DOHH2 (cell line): Measurements from ENCODE around the gene SPOCK3.

ENCODE experiments used
- H3F3A ChIP-seq: fragments of 200-600 bp; sonication (generic), shearing (Covaris generic); 2 replicates; pipeline ENCODE4 v1.6.0; 2016; ENCODE audit warnings: antibody characterized with exemption, mild to moderate bottlenecking; ENCODE audit not compliant: control insufficient read depth, insufficient read depth
- H3K27ac ChIP-seq: fragments of 200-600 bp; sonication (generic); 2 replicates; pipeline ENCODE4 v1.5.1; 2014; ENCODE audit warnings: low read depth, mild to moderate bottlenecking, low read length, moderate library complexity
- H3K27me3 ChIP-seq: fragments of 200-600 bp; sonication (generic); 2 replicates; pipeline ENCODE4 v1.6.1; 2014; ENCODE audit warnings: mild to moderate bottlenecking, low read length, mixed read lengths; ENCODE audit not compliant: control insufficient read depth
- H3K36me3 ChIP-seq: fragments of 200-600 bp; sonication (generic); 2 replicates; pipeline ENCODE4 v1.6.1; 2014; ENCODE audit warnings: mild to moderate bottlenecking, low read length, moderate library complexity, mixed read lengths; ENCODE audit not compliant: control insufficient read depth
- H3K4me1 ChIP-seq: fragments of 200-600 bp; sonication (generic); 2 replicates; pipeline ENCODE4 v1.6.1; 2014; ENCODE audit warnings: mild to moderate bottlenecking, low read length, mixed read lengths; ENCODE audit not compliant: control insufficient read depth
- H3K4me2 ChIP-seq: fragments of 200-600 bp; sonication (generic); 2 replicates; pipeline ENCODE4 v1.6.0; 2014; ENCODE audit warnings: mild to moderate bottlenecking, low read length, moderate library complexity
- H3K4me3 ChIP-seq: fragments of 200-600 bp; sonication (generic); 2 replicates; pipeline ENCODE4 v1.5.1; 2014; ENCODE audit warnings: mild to moderate bottlenecking, low read length, mixed read lengths
- H3K79me2 ChIP-seq: fragments of 200-600 bp; sonication (generic); 2 replicates; pipeline ENCODE4 v1.6.1; 2014; ENCODE audit warnings: mild to moderate bottlenecking, low read length, mixed read lengths; ENCODE audit not compliant: control insufficient read depth
- H3K9me2 ChIP-seq: fragments of 200-600 bp; sonication (generic); replicated peaks from 2 replicates; pipeline ENCODE4 v1.6.1; 2014; ENCODE audit warnings: mild to moderate bottlenecking, low read length, mixed read lengths; ENCODE audit not compliant: control insufficient read depth
- H3K9me3 ChIP-seq: fragments of 200-600 bp; sonication (generic); 2 replicates; pipeline ENCODE4 v1.6.1; 2014; ENCODE audit warnings: antibody characterized with exemption, low read length, mixed read lengths; ENCODE audit not compliant: control insufficient read depth, insufficient read depth
- H4K20me1 ChIP-seq: fragments of 200-600 bp; sonication (generic); 2 replicates; pipeline ENCODE4 v1.6.0; 2014; ENCODE audit warnings: low read depth, mild to moderate bottlenecking, antibody characterized with exemption, low read length, moderate library complexity; ENCODE audit not compliant: control insufficient read depth, insufficient read depth
- CTCF ChIP-seq: fragments of 200-600 bp; sonication (generic); IDR thresholded peaks from one replicate; pipeline ENCODE4 v1.5.1; 2014; ENCODE audit warnings: antibody characterized with exemption, mild to moderate bottlenecking, low read depth, low read length; ENCODE audit not compliant: poor library complexity, severe bottlenecking
- EZH2phosphoT487 ChIP-seq: fragments of 200-600 bp; sonication (generic); IDR thresholded peaks from 2 replicates; pipeline ENCODE4 v1.6.1; 2017; ENCODE audit warnings: borderline replicate concordance, mild to moderate bottlenecking, antibody characterized with exemption, low read length, moderate library complexity, mixed read lengths

The SPOCK3 gene

GRCh38 chr4:166827629-166828028, 406.7 kb downstream of the SPOCK3 start:
- Histone ChIP-seq H3K4me3 (no peak overlapping the region), H3K27me3 (no peaks in the 10 kb centered on the region), H3K36me3 (no peaks in the 10 kb centered on the region), H3K79me2 (no peaks in the 10 kb centered on the region), H3K9me2 (no peaks in the 10 kb centered on the region), H3K4me2 (no peak overlapping the region), H3K4me1 (no peaks in the 10 kb centered on the region), H3F3A (no peaks in the 10 kb centered on the region), H3K27ac (no peak overlapping the region), H4K20me1 (no peaks in the 10 kb centered on the region), H3K9me3 (no peaks in the 10 kb centered on the region)
- TF ChIP-seq CTCF (no peak), EZH2phosphoT487 (no peak)

- no peaks in the 10 kb centered on the region for H3K9me3 ChIP-seq
- H3K36me3 ChIP-seq: no peaks in the 10 kb centered on the region
- no peaks in the 10 kb centered on the region for H3K27me3 ChIP-seq
- H3K4me1 ChIP-seq: no peaks in the 10 kb centered on the region
- no peaks in the 10 kb centered on the region for H3K9me2 ChIP-seq
- no peak overlapping the region for H3K4me3 ChIP-seq
- no peaks in the 10 kb centered on the region for H3K79me2 ChIP-seq
- no peak for TF ChIP-seq CTCF
- TF ChIP-seq EZH2phosphoT487: no peak
- no peak overlapping the region for H3K27ac ChIP-seq
- no peaks in the 10 kb centered on the region for H3F3A ChIP-seq
- no peak overlapping the region for H3K4me2 ChIP-seq
- no peaks in the 10 kb centered on the region for H4K20me1 ChIP-seq
Observed at GRCh38 chr4:166827167-166827566, 407.1 kb downstream of the SPOCK3 start.

GRCh38 chr4:166823848-166824247, 410.4 kb downstream of the SPOCK3 start:
- Histone ChIP-seq H3K36me3 (no peaks in the 10 kb centered on the region), H3F3A (no peaks in the 10 kb centered on the region), H3K9me3 (no peaks in the 10 kb centered on the region), H4K20me1 (no peaks in the 10 kb centered on the region), H3K4me1 (no peaks in the 10 kb centered on the region), H3K79me2 (no peaks in the 10 kb centered on the region), H3K9me2 (no peaks in the 10 kb centered on the region), H3K27me3 (no peaks in the 10 kb centered on the region), H3K4me2 (no peak overlapping the region), H3K27ac (no peak overlapping the region), H3K4me3 (no peak overlapping the region)
- no peak for TF ChIP-seq CTCF
- no peak for TF ChIP-seq EZH2phosphoT487

GRCh38 chr4:166823126-166823525, 411.2 kb downstream of the SPOCK3 start:
- TF ChIP-seq CTCF: no peak
- no peak for TF ChIP-seq EZH2phosphoT487
- Histone ChIP-seq H3K36me3 (no peaks in the 10 kb centered on the region), H3K4me3 (no peak overlapping the region), H3K9me3 (no peaks in the 10 kb centered on the region), H3K27me3 (no peaks in the 10 kb centered on the region), H3K79me2 (no peaks in the 10 kb centered on the region), H3F3A (no peaks in the 10 kb centered on the region), H4K20me1 (no peaks in the 10 kb centered on the region), H3K4me2 (no peak overlapping the region), H3K27ac (no peak overlapping the region), H3K9me2 (no peaks in the 10 kb centered on the region), H3K4me1 (no peaks in the 10 kb centered on the region)
